SK-N-DZ (cell line): ENCODE measurements around the gene NPB.

Source experiments
- DNase-seq: peaks from one replicate; pipeline ENCODE4 v3.0.0-alpha.2; 2015; ENCODE audit warnings: low spot score

The NPB gene

GRCh38 chr17:81898885-81899284 lies 3.2 kb upstream of the NPB start:
- DNase-seq = no peak

- no peak for DNase-seq
These were observed 2.4 kb upstream of the NPB start for GRCh38 chr17:81899514-81900166.

GRCh38 chr17:81900181-81900820 lies 1.7 kb upstream of the NPB start:
- no peak for DNase-seq

GRCh38 chr17:81901167-81902022 lies 643 bp upstream of the NPB start:
- no peak for DNase-seq

- DNase-seq = no peak
These were observed 796 bp downstream of the NPB start for GRCh38 chr17:81902653-81903414.

- no peak for DNase-seq
These were observed 1.4 kb downstream of the NPB start for GRCh38 chr17:81903415-81903831.

GRCh38 chr17:81903896-81904599 lies 2.0 kb downstream of the NPB start:
- DNase-seq = no peak

- DNase-seq = no peak
These were observed 2.8 kb downstream of the NPB start for GRCh38 chr17:81904600-81905423.

GRCh38 chr17:81905424-81905875 lies 3.4 kb downstream of the NPB start:
- no peak for DNase-seq

- DNase-seq = no peak
These were observed 4.0 kb downstream of the NPB start for GRCh38 chr17:81905993-81906392.

- DNase-seq = no peak
These were observed 4.6 kb downstream of the NPB start for GRCh38 chr17:81906476-81907218.

GRCh38 chr17:81907219-81908145 lies 5.4 kb downstream of the NPB start:
- no peak for DNase-seq

- no peak for DNase-seq
These were observed 6.8 kb downstream of the NPB start for GRCh38 chr17:81908793-81909192.

GRCh38 chr17:81909231-81909630 lies 7.2 kb downstream of the NPB start:
- DNase-seq = no peak

- no peak for DNase-seq
These were observed 8.2 kb downstream of the NPB start for GRCh38 chr17:81909966-81910839.

GRCh38 chr17:81910840-81911276 lies 8.8 kb downstream of the NPB start:
- no peak for DNase-seq

GRCh38 chr17:81911277-81911961 lies 9.4 kb downstream of the NPB start, which contains the start of gene PCYT2:
Gene PCYT2, minus strand, starts transcription at chr17:81911399. Its CDS starts 44 bp downstream, at chr17:81911355.
- peak; percentile 83 for DNase-seq
